Thyroid gland (tissue), 4 donors: ENCODE results near the gene FRYL.

Experiments
- POLR2A ChIP-seq, 2 donors: fragments of 450-650 bp; IDR thresholded peaks; one replicate each; pipeline ENCODE4 v1.6.1; 2017; ENCODE audit warnings: antibody characterized with exemption in 2 of 2, mild to moderate bottlenecking in 2 of 2, moderate library complexity in 1 of 2
- TF ChIP-seq, protein P1 (sequence below), 6 experiments: fragments of 200-600 bp in 3 of 6; fragments of 450-650 bp in 3 of 6; sonication (generic) in 3 of 6; IDR thresholded peaks; one replicate each; pipeline ENCODE4 v1.5.1; 2016 to 2019; ENCODE audit warnings: antibody characterized with exemption in 6 of 6, mild to moderate bottlenecking in 2 of 6, inconsistent platforms in 1 of 6, moderate library complexity in 1 of 6

DNA sequence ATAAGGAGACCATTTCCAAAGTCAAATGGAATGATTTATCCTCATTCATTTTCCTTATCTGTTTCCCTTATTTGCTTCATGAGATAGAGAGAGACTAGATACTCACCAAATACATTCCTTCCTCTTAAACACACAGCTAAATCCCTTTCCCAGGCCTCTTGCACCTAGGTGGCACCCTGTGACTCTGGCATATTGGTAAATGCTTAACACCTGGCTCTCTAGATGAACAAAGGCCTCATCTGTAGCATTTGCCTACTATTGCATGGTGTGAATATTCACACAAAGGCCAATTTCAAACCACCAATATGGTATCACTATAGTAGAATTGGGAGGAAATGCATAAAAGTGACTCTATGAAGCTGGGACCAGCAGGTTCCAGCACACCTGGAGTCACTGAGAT lies 319.1 kb downstream of the FRYL start:
- TF ChIP-seq, protein P1, sequence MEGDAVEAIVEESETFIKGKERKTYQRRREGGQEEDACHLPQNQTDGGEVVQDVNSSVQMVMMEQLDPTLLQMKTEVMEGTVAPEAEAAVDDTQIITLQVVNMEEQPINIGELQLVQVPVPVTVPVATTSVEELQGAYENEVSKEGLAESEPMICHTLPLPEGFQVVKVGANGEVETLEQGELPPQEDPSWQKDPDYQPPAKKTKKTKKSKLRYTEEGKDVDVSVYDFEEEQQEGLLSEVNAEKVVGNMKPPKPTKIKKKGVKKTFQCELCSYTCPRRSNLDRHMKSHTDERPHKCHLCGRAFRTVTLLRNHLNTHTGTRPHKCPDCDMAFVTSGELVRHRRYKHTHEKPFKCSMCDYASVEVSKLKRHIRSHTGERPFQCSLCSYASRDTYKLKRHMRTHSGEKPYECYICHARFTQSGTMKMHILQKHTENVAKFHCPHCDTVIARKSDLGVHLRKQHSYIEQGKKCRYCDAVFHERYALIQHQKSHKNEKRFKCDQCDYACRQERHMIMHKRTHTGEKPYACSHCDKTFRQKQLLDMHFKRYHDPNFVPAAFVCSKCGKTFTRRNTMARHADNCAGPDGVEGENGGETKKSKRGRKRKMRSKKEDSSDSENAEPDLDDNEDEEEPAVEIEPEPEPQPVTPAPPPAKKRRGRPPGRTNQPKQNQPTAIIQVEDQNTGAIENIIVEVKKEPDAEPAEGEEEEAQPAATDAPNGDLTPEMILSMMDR (IDR thresholded peaks at IDR 0.05): no peak
- TF ChIP-seq POLR2A (IDR thresholded peaks at IDR 0.05): no peak
